ENCODE results near the gene LY6G6C. TPM values are rescaled to one million over a fixed set of nuclear protein-coding genes. Genes with fewer than 3 reads are reported as not detected.

LY6G6C gene
- total and polyA plus RNA-seq, 2 of the 13 experiments (the other 11 are each of a cell fraction or from before 2014, with no cell fraction given) = 0.15 TPM; not detected in 1

DNA sequence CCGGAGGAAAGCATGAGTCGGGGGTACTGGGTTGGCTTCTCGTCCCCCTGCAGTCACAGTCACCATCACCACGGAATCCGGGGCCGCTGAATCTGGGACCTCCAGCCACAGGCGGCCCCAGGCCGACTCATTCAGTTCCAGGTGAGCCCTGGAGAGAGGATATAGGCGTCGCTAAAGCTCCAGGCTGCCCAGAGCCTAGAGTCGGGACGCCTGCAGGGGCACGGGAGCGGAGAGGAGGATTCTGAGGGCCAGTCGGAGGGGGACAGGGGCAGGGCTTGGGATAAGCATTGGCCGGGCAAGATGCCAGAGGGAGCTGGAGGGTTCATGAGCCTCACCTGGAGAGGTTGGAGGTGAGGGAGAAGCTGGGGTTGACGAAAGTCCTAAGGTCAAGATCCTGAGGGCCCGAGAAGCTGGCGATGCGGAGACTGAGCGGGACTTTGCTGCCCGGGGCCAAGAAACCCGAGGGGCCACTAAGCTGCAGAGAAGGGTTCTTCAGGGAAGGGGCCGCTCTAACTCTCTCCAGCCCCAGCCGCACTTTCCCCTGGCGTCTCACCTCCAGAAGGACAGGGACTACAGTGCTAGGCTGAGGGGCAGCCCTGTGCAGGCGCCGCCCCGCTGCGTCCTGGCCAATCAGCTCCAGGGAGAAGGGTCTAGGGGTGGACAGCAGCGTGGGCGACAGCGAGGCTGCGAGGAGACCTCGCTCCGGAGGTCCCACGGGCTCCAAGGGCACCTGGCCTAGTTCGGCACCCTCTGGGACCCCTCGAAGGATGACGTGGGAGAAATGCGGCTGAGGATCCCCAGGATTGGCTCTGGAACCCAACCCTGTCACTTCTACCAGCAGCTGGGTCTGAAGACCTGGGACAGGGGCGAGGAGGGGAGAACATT, 44.6 kb upstream of the LY6G6C start (continued):
- TF ChIP-seq YEATS2 (CRISPR knock-in tag; IDR thresholded peaks at IDR 0.05; ENCODE audit: borderline replicate concordance) = peak; percentile 73; the same call in 1 of the 2 replicates
- no peak for TF ChIP-seq AKAP8 (CRISPR knock-in tag; IDR thresholded peaks at IDR 0.05)
- TF ChIP-seq, protein P1, sequence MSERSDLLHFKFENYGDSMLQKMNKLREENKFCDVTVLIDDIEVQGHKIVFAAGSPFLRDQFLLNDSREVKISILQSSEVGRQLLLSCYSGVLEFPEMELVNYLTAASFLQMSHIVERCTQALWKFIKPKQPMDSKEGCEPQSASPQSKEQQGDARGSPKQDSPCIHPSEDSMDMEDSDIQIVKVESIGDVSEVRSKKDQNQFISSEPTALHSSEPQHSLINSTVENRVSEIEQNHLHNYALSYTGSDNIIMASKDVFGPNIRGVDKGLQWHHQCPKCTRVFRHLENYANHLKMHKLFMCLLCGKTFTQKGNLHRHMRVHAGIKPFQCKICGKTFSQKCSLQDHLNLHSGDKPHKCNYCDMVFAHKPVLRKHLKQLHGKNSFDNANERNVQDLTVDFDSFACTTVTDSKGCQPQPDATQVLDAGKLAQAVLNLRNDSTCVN (CRISPR knock-in tag; IDR thresholded peaks at IDR 0.05; ENCODE audit: borderline replicate concordance) = peak; percentile 34
- peak; percentile 21 for TF ChIP-seq TAF15 (IDR thresholded peaks at IDR 0.05; ENCODE audit: low read depth, low read length, poor library complexity, severe bottlenecking)
- no peak for TF ChIP-seq MATR3 (CRISPR knock-in tag; IDR thresholded peaks at IDR 0.05)
- TF ChIP-seq, protein P2, sequence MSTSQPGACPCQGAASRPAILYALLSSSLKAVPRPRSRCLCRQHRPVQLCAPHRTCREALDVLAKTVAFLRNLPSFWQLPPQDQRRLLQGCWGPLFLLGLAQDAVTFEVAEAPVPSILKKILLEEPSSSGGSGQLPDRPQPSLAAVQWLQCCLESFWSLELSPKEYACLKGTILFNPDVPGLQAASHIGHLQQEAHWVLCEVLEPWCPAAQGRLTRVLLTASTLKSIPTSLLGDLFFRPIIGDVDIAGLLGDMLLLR (CRISPR knock-in tag; IDR thresholded peaks at IDR 0.05) = peak; percentile 78; the same call in 1 of the 2 replicates
- TF ChIP-seq ZNF563 (CRISPR knock-in tag; IDR thresholded peaks at IDR 0.05) = peak; percentile 16; the same call in 1 of the 2 replicates
- TF ChIP-seq POLR2AphosphoS5 (IDR thresholded peaks at IDR 0.05; ENCODE audit: low read depth, low read length) = peak; percentile 88
- TF ChIP-seq, protein P3, sequence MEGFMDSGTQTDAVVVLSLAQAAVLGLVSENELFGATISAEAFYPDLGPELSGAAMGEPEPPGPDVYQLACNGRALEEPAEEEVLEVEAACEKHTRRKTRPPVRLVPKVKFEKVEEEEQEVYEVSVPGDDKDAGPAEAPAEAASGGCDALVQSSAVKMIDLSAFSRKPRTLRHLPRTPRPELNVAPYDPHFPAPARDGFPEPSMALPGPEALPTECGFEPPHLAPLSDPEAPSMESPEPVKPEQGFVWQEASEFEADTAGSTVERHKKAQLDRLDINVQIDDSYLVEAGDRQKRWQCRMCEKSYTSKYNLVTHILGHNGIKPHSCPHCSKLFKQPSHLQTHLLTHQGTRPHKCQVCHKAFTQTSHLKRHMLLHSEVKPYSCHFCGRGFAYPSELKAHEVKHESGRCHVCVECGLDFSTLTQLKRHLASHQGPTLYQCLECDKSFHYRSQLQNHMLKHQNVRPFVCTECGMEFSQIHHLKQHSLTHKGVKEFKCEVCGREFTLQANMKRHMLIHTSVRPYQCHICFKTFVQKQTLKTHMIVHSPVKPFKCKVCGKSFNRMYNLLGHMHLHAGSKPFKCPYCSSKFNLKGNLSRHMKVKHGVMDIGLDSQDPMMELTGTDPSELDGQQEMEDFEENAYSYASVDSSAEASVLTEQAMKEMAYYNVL (CRISPR knock-in tag; IDR thresholded peaks at IDR 0.05; ENCODE audit: borderline replicate concordance) = peak; percentile 51; the same call in 1 of the 2 replicates
- TF ChIP-seq, protein P4, sequence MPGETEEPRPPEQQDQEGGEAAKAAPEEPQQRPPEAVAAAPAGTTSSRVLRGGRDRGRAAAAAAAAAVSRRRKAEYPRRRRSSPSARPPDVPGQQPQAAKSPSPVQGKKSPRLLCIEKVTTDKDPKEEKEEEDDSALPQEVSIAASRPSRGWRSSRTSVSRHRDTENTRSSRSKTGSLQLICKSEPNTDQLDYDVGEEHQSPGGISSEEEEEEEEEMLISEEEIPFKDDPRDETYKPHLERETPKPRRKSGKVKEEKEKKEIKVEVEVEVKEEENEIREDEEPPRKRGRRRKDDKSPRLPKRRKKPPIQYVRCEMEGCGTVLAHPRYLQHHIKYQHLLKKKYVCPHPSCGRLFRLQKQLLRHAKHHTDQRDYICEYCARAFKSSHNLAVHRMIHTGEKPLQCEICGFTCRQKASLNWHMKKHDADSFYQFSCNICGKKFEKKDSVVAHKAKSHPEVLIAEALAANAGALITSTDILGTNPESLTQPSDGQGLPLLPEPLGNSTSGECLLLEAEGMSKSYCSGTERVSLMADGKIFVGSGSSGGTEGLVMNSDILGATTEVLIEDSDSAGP (CRISPR knock-in tag; IDR thresholded peaks at IDR 0.05; ENCODE audit: borderline replicate concordance) = peak; percentile 78; the same call in 1 of the 2 replicates
- peak in 1 of 2 experiments; percentile 33; a peak in 1 of 4 replicates for TF ChIP-seq KLF16 (CRISPR knock-in tag; IDR thresholded peaks at IDR 0.05)
- TF ChIP-seq ZNF883 (CRISPR knock-in tag; IDR thresholded peaks at IDR 0.05; ENCODE audit: not compliant biosample characterization) = peak; percentile 94
- TF ChIP-seq, protein P5, sequence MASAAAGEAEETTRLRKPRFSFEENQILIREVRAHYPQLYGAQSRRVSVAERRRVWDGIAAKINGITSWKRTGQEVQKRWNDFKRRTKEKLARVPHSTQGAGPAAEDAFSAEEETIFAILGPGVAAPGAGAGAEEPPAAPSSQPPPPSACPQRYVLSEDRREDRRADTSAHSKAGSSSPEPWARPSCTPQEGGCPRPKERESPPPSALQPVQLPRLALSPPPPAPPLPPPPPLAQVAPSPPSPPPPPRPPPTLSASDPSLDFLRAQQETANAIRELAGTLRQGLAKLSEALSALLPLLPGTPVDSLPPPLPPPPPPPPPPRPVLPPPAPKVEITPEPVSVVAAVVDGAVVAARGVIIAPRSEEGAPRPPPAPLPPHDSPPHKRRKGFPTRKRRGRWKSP (CRISPR knock-in tag; IDR thresholded peaks at IDR 0.05) = 0 out of 2 replicates have a peak, but pooled peaks have one; percentile 49
- TF ChIP-seq LCORL (IDR thresholded peaks at IDR 0.05) = no peak
- peak; percentile 61 for TF ChIP-seq LCORL (CRISPR knock-in tag; IDR thresholded peaks at IDR 0.05)
- peak; percentile 85 for TF ChIP-seq IKZF4 (CRISPR knock-in tag; IDR thresholded peaks at IDR 0.05; ENCODE audit: borderline replicate concordance, low read depth, not compliant biosample characterization)

All from HepG2 (cell line).